Duodenal mucosa (tissue), 2 donors: ENCODE measurements around the gene MORC4.
"Not testable (repeated sequence)": the region's sequence is repeated elsewhere in the genome, so short reads cannot be mapped to it uniquely, and the experiment has no call there.

Experiments
- H3K27ac ChIP-seq: one replicate; pipeline ENCODE4 v1.7.0; 2013; ENCODE audit warnings: low read depth, low read length
- H3K27me3 ChIP-seq, 2 donors: one replicate each; pipeline ENCODE4 v1.7.0; 2013; ENCODE audit warnings: low read length in 2 of 2, control low read depth in 1 of 2; ENCODE audit not compliant: insufficient read depth in 2 of 2, control insufficient read depth in 1 of 2
- H3K36me3 ChIP-seq, 2 donors: one replicate each; pipeline ENCODE4 v1.7.0; 2013; ENCODE audit warnings: low read length in 2 of 2, control low read depth in 1 of 2; ENCODE audit not compliant: insufficient read depth in 2 of 2, control insufficient read depth in 1 of 2
- H3K4me1 ChIP-seq, 2 donors: one replicate each; pipeline ENCODE4 v1.7.0; 2013; ENCODE audit warnings: low read length in 2 of 2, control low read depth in 1 of 2; ENCODE audit not compliant: insufficient read depth in 2 of 2, control insufficient read depth in 1 of 2
- H3K4me3 ChIP-seq, 2 donors: one replicate each; pipeline ENCODE4 v1.7.0; 2013; ENCODE audit warnings: low read length in 2 of 2, low read depth in 1 of 2
- H3K9ac ChIP-seq, 2 donors: one replicate each; pipeline ENCODE4 v1.7.0; 2013; ENCODE audit warnings: low read length in 2 of 2, low read depth in 1 of 2
- H3K9me3 ChIP-seq, 2 donors: one replicate each; pipeline ENCODE4 v1.7.0; 2013; ENCODE audit warnings: low read length in 2 of 2, control low read depth in 1 of 2; ENCODE audit not compliant: control insufficient read depth in 1 of 2

Gene MORC4

GRCh38 chrX:106980952-106981626 lies 18.9 kb downstream of the MORC4 start:
- Histone ChIP-seq H3K9ac (no peak overlapping the region), H3K36me3 (no peaks in the 10 kb centered on the region), H3K4me3 (no peak overlapping the region), H3K9me3 (no peaks in the 10 kb centered on the region), H3K4me1 (peaks cover 0 to 3% of the 10 kb centered on the region in 2 donors), H3K27me3 (no peaks in the 10 kb centered on the region), H3K27ac (no peak overlapping the region)

GRCh38 chrX:106976416-106976815 lies 23.6 kb downstream of the MORC4 start:
- H3K36me3 ChIP-seq, result no peaks in the 10 kb centered on the region
- H3K4me1 ChIP-seq, result peaks cover 0 to 3% of the 10 kb centered on the region in 2 donors
- no peaks in the 10 kb centered on the region for H3K27me3 ChIP-seq
- H3K9me3 ChIP-seq, result no peaks in the 10 kb centered on the region
- no peak overlapping the region for H3K27ac ChIP-seq
- H3K4me3 ChIP-seq, result no peak overlapping the region
- no peak overlapping the region for H3K9ac ChIP-seq

- no peaks in the 10 kb centered on the region for H3K27me3 ChIP-seq
- H3K4me3 ChIP-seq, result no peak overlapping the region
- H3K9me3 ChIP-seq, result no peaks in the 10 kb centered on the region
- H3K9ac ChIP-seq, result no peak overlapping the region
- H3K4me1 ChIP-seq, result no peaks in the 10 kb centered on the region
- H3K36me3 ChIP-seq, result no peaks in the 10 kb centered on the region
- H3K27ac ChIP-seq, result no peak overlapping the region
Measured at GRCh38 chrX:106973433-106974149, 26.4 kb downstream of the MORC4 start.

- Histone ChIP-seq H3K4me3 (no peak overlapping the region), H3K9me3 (no peaks in the 10 kb centered on the region), H3K27me3 (no peaks in the 10 kb centered on the region), H3K4me1 (no peaks in the 10 kb centered on the region), H3K9ac (no peak overlapping the region), H3K36me3 (no peaks in the 10 kb centered on the region), H3K27ac (no peak overlapping the region)
Measured at GRCh38 chrX:106972896-106973295, 27.1 kb downstream of the MORC4 start.

GRCh38 chrX:106966547-106966946 lies 33.5 kb downstream of the MORC4 start:
- H3K36me3 ChIP-seq, H3K9me3 ChIP-seq: not testable (repeated sequence)

GRCh38 chrX:106964290-106964689 lies 35.7 kb downstream of the MORC4 start:
- H3K9ac ChIP-seq, result no peak overlapping the region
- peaks cover 0 to 4% of the 10 kb centered on the region in 2 donors for H3K36me3 ChIP-seq
- no peak overlapping the region for H3K4me3 ChIP-seq
- H3K9me3 ChIP-seq, result no peaks in the 10 kb centered on the region
- H3K4me1 ChIP-seq, result no peaks in the 10 kb centered on the region
- no peaks in the 10 kb centered on the region for H3K27me3 ChIP-seq
- no peak overlapping the region for H3K27ac ChIP-seq

More at GRCh38 chrX:106966547-106966946, 33.5 kb downstream of the MORC4 start:
- not testable (repeated sequence) for H3K9ac ChIP-seq, H3K4me1 ChIP-seq, H3K27me3 ChIP-seq, H3K4me3 ChIP-seq, H3K27ac ChIP-seq

- H3K4me3 ChIP-seq, result no peak overlapping the region
- H3K27ac ChIP-seq, result no peak overlapping the region
- H3K27me3 ChIP-seq, result no peaks in the 10 kb centered on the region
- peaks cover 0 to 6% of the 10 kb centered on the region in 2 donors for H3K36me3 ChIP-seq
- H3K9me3 ChIP-seq, result no peaks in the 10 kb centered on the region
- H3K9ac ChIP-seq, result no peak overlapping the region
- H3K4me1 ChIP-seq, result no peaks in the 10 kb centered on the region
Measured at GRCh38 chrX:106963111-106963510, 36.9 kb downstream of the MORC4 start.

GRCh38 chrX:106959901-106960300 lies 40.1 kb downstream of the MORC4 start:
- Histone ChIP-seq H3K9me3 (no peaks in the 10 kb centered on the region), H3K36me3 (peaks cover 0 to 15% of the 10 kb centered on the region in 2 donors), H3K27ac (no peak overlapping the region), H3K9ac (no peak overlapping the region), H3K4me1 (no peaks in the 10 kb centered on the region), H3K27me3 (no peaks in the 10 kb centered on the region), H3K4me3 (no peak overlapping the region)

GRCh38 chrX:106957856-106958255 lies 42.2 kb downstream of the MORC4 start:
- Histone ChIP-seq H3K27me3 (no peaks in the 10 kb centered on the region), H3K27ac (no peak overlapping the region), H3K36me3 (peaks cover 0 to 15% of the 10 kb centered on the region in 2 donors), H3K9me3 (no peaks in the 10 kb centered on the region), H3K4me3 (no peak overlapping the region), H3K9ac (no peak overlapping the region), H3K4me1 (no peaks in the 10 kb centered on the region)

GRCh38 chrX:106955004-106955772 lies 44.8 kb downstream of the MORC4 start:
- Histone ChIP-seq H3K36me3 (peaks cover 0 to 12% of the 10 kb centered on the region in 2 donors), H3K4me1 (peaks cover 3 to 4% of the 10 kb centered on the region in 2 donors), H3K27me3 (no peaks in the 10 kb centered on the region), H3K9me3 (no peaks in the 10 kb centered on the region), H3K27ac (no peak overlapping the region), H3K4me3 (no peak overlapping the region), H3K9ac (no peak overlapping the region)
